GM18873 (cell line): Measurements from ENCODE around the gene TMEM181.
A peak's percentile ranks its signal among the peaks of the same experiment; 100 is the strongest.
"Not testable (repeated sequence)": the region's sequence is repeated elsewhere in the genome, so short reads cannot be mapped to it uniquely, and the experiment has no call there.

Experiments
- ATAC-seq: cut with Tn5 transposase; IDR thresholded peaks from one replicate; pipeline ENCODE4 v1.9.1; 2021; ENCODE audit warnings: mild to moderate bottlenecking, moderate library complexity, moderate number of reproducible peaks; ENCODE audit not compliant: unreplicated experiment, low FRiP score

Gene TMEM181

DNA sequence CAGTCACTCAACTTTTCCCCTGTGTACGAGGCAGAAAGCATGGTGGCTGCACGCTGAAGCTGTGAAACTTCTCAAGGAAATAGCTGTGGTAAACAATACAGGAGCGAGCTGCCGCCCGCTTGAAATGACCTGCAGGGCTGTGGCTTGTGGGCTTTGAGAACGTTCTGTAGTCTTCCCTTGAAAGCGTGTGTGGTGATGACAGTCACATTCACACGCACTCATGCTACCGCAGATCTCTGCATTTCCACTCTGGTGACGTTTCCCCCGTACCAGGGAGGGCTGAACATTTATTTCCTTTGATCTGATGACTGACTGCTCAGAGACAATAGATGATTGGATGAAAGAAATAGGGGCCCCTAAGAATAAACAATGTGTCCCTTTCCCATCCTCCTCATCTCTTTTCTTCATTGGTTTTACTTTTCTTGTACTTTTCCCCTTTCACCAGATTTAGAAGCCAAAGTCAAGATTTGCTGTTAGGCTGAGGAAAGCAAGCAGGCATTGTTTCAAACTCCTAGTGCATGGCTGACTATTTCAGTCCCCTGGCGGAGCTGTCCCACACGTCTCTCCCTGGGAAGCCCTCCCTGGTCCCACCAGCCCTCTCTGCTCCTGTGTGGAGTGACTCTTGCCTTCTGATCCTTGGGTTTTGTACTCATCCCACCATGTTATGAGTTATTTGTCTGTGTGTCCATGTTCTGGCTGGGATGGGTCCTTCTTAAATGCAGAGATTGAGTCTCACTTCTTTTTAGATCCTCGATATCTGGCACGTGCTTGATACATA, 93.9 kb downstream of the TMEM181 start:
- ATAC-seq: peak; percentile 38

DNA sequence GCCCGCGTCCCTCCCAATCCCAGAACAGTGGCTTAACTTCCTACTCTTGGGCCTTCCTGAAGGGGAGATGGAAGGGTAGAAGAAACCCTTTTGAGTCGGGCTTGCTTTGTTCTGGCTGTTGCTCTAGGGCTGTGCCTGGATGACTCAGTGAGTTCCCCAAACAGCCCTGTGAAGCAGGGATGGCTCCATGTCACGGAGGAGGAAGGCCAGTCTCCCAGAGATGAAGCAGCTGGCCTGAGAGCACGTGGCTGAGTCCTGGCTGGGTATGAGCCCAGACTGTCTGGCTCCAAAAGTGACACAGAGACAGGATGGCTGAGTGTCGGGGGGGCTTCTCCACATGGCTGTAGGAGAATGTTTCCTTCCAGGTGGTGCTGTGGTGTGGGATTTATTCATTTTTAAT, 94.6 kb downstream of the TMEM181 start:
- ATAC-seq: no peak

DNA sequence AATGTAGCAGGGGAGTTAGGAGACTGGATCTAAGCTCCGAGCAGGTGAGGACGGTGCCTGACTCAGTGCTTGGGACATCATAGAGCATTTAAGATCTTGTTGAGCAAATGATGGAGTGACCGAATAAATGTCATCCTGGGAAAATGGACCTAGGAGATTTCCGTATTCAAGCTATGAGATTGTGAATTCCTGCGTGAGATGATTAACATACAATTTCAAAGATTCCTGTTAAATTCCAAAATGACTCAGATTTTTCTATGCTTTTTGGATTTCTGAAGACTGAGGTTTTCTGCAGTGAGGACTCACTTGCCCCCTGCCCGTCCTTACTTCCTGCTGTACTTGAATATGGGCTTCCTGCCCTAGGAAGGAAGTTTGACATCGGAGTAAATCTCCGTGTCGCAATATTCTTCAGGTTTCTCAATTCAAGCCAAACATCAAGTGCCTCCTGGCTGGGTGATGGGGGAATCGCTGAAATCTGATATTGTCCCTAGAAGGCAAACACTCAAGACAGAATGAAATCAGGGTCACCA, 95.1 kb downstream of the TMEM181 start:
- no peak for ATAC-seq

DNA sequence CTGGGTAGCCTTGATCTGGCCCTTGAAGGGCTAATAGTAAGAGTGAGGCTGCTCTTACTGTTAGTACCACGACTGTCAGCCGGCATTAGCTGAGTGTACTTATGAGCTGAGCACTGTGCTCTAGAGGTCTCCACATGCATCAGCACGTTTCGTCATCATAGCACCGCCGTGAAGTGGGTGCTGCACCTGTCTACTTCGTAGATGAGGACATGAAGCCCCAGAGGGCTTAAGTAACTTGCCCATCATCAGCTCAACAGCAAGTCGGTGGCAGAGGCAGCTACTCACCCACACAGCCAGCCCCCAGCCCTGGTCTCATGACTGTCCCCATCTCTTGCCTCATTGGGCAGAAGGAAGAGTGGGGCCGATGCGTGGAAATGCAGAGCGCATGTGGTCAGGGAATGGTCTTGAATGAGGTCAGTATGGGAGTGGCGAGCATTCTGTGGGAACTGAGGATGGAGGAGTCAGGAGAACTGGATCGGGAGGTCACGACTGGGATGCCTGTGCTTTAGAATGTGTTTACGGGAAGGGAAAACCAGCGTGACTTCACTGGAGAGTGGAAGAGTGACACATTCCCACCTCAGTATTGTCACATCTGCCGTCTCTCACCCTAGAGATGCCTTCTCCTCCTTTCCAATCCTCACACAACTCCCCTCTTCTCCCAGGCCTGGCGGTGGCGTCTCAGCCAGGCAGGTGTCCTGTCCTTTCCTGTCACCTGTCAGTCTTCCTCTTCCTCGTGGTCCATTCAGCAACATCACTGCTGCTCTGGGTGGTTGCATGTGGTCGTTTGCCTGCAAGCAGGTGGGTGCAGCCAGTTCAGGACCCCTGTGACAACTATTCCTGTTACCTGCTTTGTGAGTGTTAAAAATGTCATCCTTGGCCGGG, 95.9 kb downstream of the TMEM181 start:
- no peak for ATAC-seq

DNA sequence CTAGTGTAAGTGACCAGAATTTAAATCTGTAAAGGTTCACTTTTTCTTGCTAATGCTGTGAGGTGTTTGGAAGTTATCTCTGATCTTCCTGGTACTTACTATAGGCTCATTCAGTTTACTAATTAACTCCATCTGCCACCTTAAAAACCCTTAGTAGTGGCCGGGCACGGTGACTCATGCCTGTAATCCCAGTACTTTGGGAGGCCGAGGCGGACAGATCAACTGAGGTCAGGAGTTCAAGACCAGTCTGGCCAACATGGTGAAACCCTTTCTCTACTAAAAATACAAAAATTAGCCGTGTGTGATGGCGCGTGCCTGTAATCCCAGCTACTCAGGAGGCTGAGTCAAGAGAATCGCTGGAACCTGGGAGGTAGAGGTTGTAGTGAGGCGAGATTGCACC, 97.1 kb downstream of the TMEM181 start:
- ATAC-seq: not testable (repeated sequence)

DNA sequence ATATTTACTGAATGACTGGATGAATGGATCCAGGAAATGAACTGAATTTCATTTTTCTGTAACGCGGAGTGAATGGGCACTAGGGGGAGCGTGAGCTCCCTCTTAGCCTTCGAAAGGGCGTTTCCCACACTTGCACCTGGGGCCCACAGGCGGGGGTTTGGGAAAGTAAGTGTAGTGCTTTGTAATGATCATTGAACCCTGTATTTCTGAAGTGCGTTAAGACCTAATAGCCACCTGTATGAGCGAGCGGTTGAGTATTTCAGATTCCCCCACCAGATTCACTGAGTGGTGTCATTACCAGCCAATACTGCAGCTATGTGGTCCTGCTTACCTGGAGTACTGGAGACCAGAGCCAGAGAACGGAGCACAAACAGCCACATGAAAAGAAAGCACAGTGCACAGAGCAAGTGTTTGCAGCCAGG, 100.5 kb downstream of the TMEM181 start:
- ATAC-seq: no peak

DNA sequence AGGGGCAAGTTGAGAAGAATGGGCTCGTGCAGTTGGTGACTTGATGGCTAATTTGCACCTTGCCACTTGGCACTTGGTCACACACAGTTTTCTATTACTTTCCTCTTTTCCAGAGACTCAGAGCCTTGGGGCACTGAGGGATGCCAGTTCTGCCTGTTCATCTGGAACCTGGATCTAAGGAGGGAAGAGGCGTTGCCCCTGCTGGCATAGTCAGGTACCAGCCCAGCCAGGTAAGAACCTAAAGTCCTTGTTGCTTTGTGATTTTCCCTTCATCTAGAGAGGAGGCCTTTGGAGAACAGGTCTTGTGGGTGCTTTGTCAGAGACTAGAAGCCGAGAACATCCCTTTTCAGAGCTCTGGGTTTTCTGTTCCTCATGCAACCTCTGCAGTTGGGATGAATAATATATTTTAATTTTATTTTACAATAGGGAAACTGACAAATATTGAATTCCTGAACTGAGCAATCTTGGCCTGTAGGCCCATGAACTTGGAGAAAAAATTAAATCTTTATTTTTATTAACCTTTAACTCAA, 101.3 kb downstream of the TMEM181 start:
- no peak for ATAC-seq

DNA sequence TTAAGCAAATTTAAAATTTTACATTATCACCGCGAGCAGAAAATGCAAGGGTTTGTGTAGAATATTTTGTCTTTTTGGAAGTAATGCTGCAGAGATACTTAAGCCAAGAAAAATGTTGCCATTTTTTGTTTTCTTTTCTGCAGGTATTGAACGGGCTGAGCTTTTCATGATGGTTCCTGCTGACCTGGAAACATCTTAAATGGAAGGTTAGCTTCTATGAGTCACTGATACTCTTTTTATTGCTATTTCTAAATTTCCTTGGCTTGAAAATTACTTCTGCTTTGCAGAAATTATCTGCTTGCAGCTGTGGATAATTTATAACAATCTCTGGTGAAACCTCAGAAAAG, 102.7 kb downstream of the TMEM181 start:
- ATAC-seq: no peak

DNA sequence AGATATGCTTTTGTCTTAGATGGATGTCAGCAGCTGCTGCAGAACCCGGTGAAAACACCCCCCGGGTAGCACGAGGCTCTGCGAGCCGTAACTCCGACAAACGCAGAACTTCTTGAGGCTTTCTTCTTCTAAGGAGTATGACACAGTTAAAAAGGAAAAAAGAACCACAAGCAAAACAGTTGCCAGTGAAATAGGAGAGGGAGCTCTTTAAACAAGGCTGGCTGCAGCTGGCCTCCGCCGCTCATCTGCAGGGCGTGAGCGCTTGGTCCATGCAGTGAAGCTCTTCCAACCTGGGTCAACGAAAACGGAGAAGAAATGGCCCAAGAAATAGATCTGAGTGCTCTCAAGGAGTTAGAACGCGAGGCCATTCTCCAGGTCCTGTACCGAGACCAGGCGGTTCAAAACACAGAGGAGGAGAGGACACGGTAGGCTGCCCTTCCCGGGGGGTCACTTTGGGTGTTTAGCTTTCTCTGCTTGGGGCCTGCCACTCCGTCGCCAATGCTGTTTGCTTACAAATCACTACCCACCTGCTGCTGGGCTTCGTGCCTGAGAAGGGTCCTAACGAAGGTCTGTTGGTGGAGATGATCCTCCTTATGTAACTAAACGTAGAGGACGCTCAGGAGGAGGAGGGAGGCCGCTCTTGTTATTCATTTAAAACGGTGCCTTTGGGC, 103.2 kb downstream of the TMEM181 start:
- ATAC-seq: no peak

DNA sequence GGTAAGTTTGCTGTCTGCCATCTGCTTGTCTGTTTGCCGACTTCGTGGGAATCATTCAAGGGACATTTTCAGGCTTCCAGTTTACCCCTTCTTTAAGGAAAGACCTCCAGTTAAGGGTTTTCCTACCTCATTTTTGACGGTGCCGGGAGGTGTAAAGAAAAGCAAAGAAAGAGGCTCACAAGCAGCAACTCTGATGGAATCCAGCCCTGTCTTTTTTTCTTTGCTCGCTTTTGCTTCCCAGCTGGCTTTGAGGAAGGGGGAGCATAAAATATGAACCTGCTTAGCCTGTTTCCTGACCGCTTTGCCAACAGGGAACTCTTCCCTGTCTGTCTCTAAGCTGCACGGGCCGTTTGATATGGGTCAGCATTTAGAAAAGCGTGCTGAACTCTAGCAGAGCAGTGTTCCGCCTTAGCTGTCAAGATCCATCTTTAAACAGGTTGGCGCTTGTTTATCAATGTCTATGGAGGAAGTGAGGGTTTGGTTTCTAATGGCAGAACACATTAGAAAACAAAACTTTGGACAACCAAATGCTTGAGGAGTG, 103.8 kb downstream of the TMEM181 start:
- ATAC-seq: no peak

DNA sequence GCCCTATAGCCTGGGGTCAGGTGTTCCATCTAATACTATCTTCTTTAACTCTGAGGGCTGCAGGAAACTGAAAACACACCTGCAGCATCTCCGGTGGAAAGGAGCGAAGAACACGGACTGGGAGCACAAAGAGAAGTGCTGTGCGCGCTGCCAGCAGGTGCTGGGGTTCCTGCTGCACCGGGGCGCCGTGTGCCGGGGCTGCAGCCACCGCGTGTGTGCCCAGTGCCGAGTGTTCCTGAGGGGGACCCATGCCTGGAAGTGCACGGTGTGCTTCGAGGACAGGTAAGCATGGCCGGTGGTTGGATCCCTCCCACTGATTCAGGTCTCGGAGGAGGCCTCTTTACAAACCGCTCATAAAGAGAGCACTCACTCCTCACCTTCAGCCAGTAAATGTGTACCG, 105.4 kb downstream of the TMEM181 start:
- no peak for ATAC-seq

DNA sequence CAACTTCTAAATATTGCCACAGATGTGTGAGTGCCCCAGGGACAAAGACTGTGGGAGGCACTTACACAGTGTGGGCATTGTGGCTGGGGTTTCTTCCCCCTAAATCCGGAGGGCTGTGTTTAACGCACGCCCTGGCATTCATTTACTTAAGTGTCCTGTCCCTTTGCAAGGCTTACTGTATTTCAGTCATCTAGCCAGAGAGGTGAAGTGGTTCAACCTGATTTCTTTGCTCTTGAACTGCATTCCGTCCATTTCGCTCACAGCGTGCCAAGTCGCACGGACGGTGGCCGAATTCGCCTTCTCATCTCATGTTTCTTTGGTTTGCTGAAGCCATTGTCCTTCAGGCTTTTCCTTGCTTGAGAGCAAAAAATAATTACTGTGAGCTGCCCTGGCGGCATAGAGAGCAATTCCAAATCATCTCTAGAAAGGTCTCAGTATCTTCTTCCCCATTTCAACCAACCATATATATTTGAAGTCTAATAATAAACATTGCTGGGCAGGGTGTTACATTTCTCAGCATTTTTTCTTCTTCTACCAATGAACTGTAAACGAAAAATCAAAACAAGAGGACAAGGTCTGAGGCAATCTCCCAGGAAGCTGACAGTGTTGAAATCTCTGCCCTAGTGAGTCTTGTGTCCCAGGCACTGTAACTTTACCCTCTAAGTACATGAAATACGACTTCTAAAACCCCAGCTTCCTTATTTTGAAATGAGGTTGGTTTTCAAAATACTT, 106.9 kb downstream of the TMEM181 start:
- ATAC-seq: no peak

DNA sequence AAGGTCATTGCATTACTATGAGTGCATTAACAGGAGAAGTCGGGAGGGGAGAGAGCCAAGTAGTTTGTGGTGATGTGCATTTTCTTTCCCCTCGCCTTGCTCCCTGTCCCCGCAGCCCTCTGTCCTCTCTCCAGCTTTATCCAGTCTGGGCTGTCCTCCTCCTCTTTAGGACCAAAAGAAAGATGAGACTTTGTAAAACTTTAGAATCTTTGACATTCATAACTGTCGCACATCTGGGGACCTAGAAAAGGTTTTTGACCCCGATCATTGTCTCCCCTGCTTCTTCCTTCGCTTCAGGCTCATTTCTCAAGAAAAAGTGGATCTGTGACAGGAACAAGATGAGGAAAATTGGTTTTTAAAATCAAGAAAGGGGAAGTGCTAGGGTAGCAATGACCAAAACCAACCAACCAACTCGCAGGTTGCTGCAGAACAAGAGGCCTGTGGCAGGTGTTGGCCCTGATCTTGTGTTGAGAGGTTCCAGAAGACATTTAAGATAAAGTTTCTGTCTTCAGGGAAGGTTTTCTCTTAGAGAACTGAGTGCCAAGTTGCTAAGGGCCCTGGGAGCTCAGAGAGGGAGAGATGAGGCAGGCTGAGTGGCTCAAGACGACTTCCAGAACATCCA, 107.6 kb downstream of the TMEM181 start:
- ATAC-seq: no peak

DNA sequence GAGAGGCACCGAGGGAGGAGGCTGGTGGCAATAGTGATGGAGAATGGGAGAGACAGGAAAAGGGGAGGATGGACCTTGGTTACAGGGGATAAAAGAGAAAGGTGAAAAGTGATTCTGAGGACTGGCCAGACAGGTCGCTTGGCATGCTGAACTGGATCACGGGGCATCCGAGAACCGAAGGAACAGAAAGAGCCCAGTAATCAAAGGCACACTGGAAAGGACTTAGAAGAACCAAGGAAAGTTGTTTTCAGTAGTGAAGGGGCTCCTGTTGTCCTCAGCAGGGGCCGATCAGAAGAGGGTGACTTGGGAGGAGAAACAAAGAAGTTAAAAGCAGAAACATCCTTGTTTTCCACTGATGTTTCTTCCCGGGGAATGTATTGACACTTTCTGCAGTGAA, 108.8 kb downstream of the TMEM181 start:
- no peak for ATAC-seq

DNA sequence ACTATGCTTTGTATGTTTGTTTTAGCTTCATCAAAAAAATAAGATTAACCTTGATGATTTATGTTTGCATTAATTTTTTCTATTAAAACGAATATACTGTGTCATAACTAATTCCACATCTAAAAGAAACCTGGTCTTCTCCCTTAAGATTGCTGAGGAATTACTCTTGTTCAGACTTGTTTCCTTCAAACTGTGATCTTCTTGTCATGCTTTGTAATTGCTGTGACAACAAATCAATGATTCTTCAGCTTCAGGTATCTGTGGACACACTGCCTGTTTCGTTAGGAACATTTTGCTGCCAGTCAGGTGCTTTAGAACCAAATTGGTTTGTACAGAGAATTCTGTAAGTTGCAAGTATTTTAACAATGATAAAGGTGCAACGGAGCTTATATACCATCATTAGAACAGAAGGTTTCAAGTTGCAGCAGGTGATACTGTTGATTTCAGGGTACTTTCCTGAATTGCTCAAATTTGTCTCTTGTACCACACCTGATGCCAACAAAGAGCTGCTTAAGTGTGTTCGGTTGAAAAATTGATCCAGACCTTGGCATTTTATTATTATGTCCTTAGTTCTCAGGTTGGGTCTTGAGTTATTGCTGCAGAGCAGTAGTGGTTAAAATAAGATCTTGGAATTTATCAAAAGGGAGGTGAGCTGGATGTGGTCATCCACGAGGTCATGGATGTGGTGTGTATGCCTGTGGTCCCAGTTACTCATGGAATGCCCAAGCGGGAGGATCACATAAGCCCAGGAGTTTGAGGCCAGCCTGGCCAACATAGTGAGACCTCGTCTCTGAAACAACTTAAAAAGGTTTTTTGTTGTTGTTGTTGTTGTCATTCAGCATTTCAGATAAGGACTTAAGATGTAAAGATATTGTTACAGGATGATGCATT, 109.5 kb downstream of the TMEM181 start:
- ATAC-seq: no peak

DNA sequence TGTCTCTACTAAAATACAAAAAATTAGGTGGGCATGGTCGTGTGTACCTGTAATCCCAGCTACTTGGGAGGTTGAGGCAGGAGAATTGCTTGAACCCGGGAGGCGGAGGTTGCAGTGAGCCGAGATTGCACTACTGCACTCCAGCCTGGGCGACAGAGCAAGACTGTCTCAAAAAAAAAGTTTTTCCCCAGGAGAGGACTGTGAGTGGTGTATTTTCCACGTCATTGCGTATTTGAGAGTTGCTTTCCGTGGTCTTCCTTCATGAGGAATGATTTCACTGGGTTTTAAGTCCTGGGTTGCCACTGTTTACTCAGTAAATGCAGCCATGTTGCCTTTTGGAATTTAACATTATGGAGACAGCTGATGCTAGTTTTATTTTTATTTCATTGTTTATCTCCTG, 112.2 kb downstream of the TMEM181 start:
- not testable (repeated sequence) for ATAC-seq

DNA sequence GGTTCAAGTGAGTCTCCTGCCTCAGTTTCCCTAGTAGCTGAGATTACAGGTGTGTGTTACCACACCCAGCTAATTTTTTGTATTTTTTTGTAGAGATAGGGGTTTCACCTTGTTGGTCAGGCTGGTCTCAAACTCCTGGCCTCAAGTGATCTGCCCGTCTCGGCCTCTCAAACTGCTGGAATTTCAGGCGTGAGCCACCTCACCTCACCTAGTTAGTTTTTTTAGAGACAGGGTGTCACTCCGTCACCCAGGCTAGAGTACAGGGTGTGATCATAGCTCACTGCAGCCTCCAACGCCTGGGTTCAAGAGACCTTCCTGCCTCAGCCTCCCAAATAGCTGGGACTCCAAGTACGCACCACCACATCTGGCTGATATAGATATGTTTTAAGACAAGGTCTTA, 112.8 kb downstream of the TMEM181 start:
- no peak for ATAC-seq

DNA sequence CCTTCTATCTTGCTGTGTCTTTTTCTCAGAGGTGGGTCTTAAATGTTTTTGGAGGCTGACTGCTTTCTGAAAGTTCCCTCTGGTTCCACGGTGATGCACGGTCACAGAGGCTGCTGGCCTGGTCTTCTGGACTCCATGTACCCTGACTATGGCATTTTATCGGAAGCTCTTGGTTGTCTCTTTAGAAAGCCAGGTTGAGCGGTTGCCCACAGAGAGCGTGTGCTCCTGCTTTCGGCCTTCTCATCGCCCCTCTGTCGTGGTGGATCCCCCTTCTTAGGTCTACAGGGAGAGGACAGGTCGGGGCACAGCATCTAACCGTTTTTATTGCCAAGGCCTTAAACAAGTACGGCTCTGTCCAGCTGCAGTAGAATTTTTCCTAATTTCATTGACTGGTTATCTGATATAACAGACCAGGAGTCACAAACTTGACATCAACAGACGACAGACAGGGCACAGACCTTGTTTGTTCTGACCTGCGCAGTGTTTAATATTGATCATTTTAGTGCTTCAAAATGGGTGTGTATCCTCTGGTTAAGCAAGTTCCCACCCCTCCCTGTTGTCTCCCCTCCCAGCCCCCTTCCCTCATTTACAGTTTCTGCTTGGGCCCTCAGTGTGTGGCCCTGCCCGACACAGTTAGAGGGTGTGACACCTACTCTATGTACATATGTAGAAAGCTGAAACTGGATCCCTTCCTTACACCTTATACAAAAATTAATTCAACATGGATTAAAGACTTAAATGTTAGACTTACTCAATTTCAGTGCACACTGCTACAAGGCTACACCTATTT, 114.6 kb downstream of the TMEM181 start:
- no peak for ATAC-seq
